HepG2 (cell line): ENCODE measurements around the gene SMARCA4.

Experiments used
- EZH2 ChIP-seq: conservative IDR thresholded peaks from 2 replicates; pipeline ENCODE4 v1.6.1; 2012; ENCODE audit warnings: mild to moderate bottlenecking, low read depth, low read length, moderate library complexity
- HNRNPUL1 ChIP-seq: fragments of 200-400 bp; formaldehyde crosslinking; IDR thresholded peaks from 2 replicates; pipeline ENCODE4 v1.6.1; 2017; ENCODE audit warnings: low read depth, mild to moderate bottlenecking, low read length, moderate library complexity
- ZNF737 ChIP-seq: sonication (generic); formaldehyde crosslinking; IDR thresholded peaks from 2 replicates; pipeline ENCODE4 v1.5.0; 2020; ENCODE audit warnings: missing genetic modification reagents, mild to moderate bottlenecking, borderline replicate concordance

- no peak for TF ChIP-seq EZH2
- TF ChIP-seq ZNF737: no peak
- TF ChIP-seq HNRNPUL1: no peak
Observed at GRCh38 chr19:11050323-11051114, 89.7 kb downstream of the SMARCA4 start.
